ENCODE measurements around the gene RNF44. TPM values are rescaled to one million over a fixed set of nuclear protein-coding genes. Genes with fewer than 3 reads are reported as not detected.
A peak's percentile ranks its signal among the peaks of the same experiment; 100 is the strongest.

Gene RNF44
- polyA plus RNA-seq, 1 experiment: 4.0 TPM

GRCh38 chr5:176531902-176532493, 5.2 kb downstream of the RNF44 start:
- H3K27ac ChIP-seq (ENCODE audit: low read depth, low read length): peak overlapping the region; percentile 39
- no peak for DNase-seq (ENCODE audit: low read depth, low spot score)
- POLR2A ChIA-PET: no interaction called here

GRCh38 chr5:176530983-176531901, 6.0 kb downstream of the RNF44 start:
- H3K4me3 ChIP-seq (ENCODE audit: low read depth, low read length): no peak overlapping the region
- POLR2A ChIA-PET: no interaction called here
- H3K9me3 ChIP-seq (ENCODE audit: control insufficient read depth, insufficient read depth, low read length): no peaks in the 10 kb centered on the region; the same call in 1 of the 2 replicates
- no peaks in the 10 kb centered on the region for H3K27me3 ChIP-seq (ENCODE audit: control insufficient read depth, insufficient read depth, low read length)
- peak; percentile 42 for DNase-seq (ENCODE audit: low read depth, low spot score)
- peak overlapping the region; percentile 39 for H3K27ac ChIP-seq (ENCODE audit: low read depth, low read length)
- CTCF ChIA-PET: interaction anchor here (1.9 kb wide), 1 partner anchor 83 kb away, joined by 9 read pairs; the partner anchor contains the start of gene FAF2
- TF ChIP-seq, protein P1, sequence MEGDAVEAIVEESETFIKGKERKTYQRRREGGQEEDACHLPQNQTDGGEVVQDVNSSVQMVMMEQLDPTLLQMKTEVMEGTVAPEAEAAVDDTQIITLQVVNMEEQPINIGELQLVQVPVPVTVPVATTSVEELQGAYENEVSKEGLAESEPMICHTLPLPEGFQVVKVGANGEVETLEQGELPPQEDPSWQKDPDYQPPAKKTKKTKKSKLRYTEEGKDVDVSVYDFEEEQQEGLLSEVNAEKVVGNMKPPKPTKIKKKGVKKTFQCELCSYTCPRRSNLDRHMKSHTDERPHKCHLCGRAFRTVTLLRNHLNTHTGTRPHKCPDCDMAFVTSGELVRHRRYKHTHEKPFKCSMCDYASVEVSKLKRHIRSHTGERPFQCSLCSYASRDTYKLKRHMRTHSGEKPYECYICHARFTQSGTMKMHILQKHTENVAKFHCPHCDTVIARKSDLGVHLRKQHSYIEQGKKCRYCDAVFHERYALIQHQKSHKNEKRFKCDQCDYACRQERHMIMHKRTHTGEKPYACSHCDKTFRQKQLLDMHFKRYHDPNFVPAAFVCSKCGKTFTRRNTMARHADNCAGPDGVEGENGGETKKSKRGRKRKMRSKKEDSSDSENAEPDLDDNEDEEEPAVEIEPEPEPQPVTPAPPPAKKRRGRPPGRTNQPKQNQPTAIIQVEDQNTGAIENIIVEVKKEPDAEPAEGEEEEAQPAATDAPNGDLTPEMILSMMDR (IDR thresholded peaks at IDR 0.05; ENCODE audit: low read depth, low read length): no peak

More at GRCh38 chr5:176531902-176532493, 5.2 kb downstream of the RNF44 start:
- CTCF ChIA-PET: interaction anchor here (1.9 kb wide), 1 partner anchor 84 kb away, joined by 9 read pairs; the partner anchor contains the start of gene FAF2
- TF ChIP-seq, protein P1 (IDR thresholded peaks at IDR 0.05; ENCODE audit: low read depth, low read length): no peak
- Histone ChIP-seq H3K9me3 (ENCODE audit: control insufficient read depth, insufficient read depth, low read length) (no peaks in the 10 kb centered on the region; the same call in 1 of the 2 replicates), H3K4me3 (ENCODE audit: low read depth, low read length) (no peak overlapping the region), H3K27me3 (ENCODE audit: control insufficient read depth, insufficient read depth, low read length) (no peaks in the 10 kb centered on the region)

DNA sequence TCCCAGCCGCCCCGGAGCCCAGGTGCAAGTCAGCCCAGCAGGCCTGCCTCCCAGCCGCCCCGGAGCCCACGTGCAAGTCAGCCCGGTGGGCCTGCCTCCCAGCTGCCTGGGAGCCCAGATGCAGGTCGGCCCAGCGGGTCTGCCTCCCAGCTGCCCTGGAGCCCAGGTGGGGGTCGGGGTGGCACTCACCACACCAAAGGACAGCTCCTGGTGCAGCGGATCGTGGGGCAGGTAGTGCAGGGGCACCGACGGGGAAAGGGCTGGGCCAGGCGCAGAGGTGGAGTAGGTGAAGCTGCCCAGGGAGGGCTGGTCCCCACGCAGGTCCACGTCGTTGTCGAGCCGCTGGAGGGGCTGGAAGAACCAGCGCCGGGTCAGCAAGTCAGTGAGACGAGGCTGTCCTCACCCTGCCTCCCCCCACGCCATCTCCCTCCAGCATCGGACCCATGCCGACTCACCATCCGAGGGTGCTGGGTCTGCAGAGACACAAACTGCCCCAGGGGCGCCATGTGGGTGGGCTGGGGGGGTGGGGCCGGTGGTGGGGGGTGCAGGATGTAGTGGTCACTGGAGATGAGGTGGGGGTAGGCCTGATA, 6.7 kb downstream of the RNF44 start:
- TF ChIP-seq, protein P1 (IDR thresholded peaks at IDR 0.05; ENCODE audit: low read depth, low read length): no peak
- no peaks in the 10 kb centered on the region for H3K27me3 ChIP-seq (ENCODE audit: control insufficient read depth, insufficient read depth, low read length)
- H3K27ac ChIP-seq (ENCODE audit: low read depth, low read length): peak overlapping the region; percentile 21
- ChIA-PET POLR2A (no interaction called here), CTCF (interaction anchor here (1.9 kb wide), 1 partner anchor 83 kb away, joined by 9 read pairs; the partner anchor contains the start of gene FAF2)
- DNase-seq (ENCODE audit: low read depth, low spot score): no peak
- no peaks in the 10 kb centered on the region; the same call in 1 of the 2 replicates for H3K9me3 ChIP-seq (ENCODE audit: control insufficient read depth, insufficient read depth, low read length)
- H3K4me3 ChIP-seq (ENCODE audit: low read depth, low read length): no peak overlapping the region

- no peak for DNase-seq (ENCODE audit: low read depth, low spot score)
- ChIA-PET CTCF (no interaction called here), POLR2A (no interaction called here)
- Histone ChIP-seq H3K27ac (ENCODE audit: low read depth, low read length) (no peak overlapping the region), H3K4me3 (ENCODE audit: low read depth, low read length) (no peak overlapping the region), H3K27me3 (ENCODE audit: control insufficient read depth, insufficient read depth, low read length) (no peaks in the 10 kb centered on the region), H3K9me3 (ENCODE audit: control insufficient read depth, insufficient read depth, low read length) (no peaks in the 10 kb centered on the region; the same call in 1 of the 2 replicates)
- TF ChIP-seq, protein P1 (IDR thresholded peaks at IDR 0.05; ENCODE audit: low read depth, low read length): no peak
Observed at GRCh38 chr5:176529741-176530141, 7.5 kb downstream of the RNF44 start.

Data from AG04450 (cell line).